Stimulated activated CD4-positive, alpha-beta T cell treated with anti-CD3 and anti-CD28 coated beads, TNF-alpha, amount 100 ng/mL, for 48 hours (primary cell): Measurements from ENCODE around the gene KRT28.
"Not testable (repeated sequence)": the region's sequence is repeated elsewhere in the genome, so short reads cannot be mapped to it uniquely, and the experiment has no call there.

Experiments used
- DNase-seq, 3 donors: peaks; one replicate each; pipeline ENCODE4 v3.0.0-alpha.2; 2020; ENCODE audit warnings: low read depth in 3 of 3

Gene KRT28

DNA sequence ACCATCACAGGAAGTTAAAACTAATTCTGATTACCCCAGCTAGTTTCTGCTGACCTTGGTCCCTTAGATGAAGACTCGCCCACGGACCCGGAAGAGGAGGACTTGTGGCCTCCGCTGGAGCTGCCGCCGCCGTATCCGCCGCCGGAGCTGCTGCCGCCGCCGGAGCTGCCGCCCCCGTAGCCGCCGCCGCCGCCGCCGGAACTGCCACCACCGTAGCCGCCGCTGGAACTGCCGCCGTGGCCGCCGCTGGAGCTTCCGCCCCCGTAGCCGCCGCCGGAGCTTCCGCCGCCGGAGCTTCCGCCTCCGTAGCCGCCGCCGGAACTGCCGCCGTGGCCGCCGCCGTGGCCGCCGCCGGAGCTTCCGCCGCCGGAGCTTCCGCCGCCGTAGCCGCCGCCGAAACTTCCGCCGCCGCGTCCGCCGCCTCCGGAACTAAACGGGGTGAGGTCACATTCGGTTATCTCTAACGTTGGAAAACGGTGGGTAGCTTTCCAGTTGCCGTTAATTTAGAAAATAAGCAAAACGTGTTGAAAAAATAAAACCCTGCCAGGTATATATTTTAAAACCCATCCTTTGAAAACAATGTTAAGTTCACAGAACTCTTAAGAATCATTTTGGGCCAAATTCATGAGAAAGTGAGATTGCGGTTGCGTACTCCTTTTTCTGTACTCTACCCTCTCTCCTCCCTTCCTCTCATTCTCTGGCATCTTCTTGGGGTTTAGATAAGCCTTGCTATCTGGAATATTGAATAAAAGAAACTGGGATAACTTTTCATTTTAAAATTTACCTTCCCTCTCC lies 19.2 kb upstream of the KRT28 start:
- peak; percentile 64 to 74 (median 72) for DNase-seq

DNA sequence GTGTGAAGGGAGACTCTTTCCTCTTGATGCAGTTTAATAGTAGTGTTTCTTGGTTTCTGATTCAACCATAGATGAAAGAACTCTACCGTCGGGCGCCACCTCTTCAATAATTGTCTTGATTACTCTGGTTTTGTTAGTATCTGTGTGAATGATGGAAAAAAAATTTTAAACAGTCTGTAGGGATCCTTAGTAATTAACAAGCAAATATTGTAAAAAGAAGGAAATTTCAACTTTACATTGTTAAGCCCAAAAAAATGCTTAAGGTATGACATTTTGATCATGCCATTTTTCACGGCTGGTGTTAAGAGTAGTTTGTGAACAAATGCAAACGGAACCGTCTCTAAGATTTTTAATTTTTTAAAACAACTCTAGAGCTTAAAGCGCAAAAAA lies 18.6 kb upstream of the KRT28 start:
- no peak for DNase-seq

DNA sequence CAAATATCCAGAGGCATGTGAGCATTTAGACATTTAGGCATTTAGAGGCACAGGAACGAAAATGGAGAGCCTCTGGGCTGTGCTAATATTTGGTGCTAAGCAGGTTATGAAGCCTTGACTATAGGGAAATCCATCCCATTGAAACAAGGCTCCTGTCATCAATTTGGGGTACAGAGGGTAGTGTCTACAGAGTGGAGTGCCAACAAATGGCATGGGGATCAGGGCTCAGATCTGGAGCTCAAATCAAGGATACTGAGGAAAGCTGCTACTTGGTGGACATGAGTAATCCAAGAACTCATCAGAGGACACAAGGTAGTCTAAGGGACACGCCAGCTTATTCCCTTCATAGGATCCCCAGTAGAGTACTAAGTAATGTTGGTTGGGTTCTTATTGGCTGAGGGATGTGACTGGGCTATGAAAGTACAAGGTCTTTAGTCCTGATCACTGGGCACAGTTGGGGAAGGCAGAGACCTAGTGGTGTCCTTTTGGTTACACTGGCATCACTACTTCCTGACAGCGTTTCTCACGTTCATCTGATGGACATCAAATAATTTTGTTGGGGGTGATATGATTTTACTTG lies 17.4 kb upstream of the KRT28 start:
- DNase-seq = no peak

DNA sequence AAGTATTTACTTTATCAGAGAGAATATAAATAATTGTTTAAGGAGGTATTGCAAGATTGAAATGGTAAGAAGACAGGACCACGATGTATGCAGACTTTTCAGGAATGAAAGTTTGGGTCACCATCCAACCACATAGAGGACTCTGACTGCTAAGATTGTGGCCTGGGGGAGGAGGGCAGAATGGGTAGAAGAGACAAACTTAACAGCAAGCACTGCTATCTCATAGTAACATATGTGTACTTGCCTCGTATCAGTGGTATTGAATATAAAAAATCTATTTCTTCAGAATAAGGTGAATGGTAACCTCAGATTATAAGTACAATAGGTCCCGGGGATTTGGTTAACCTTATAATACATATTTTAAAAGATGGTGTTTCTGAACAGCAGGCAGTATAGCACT lies 16.8 kb upstream of the KRT28 start:
- no peak for DNase-seq

DNA sequence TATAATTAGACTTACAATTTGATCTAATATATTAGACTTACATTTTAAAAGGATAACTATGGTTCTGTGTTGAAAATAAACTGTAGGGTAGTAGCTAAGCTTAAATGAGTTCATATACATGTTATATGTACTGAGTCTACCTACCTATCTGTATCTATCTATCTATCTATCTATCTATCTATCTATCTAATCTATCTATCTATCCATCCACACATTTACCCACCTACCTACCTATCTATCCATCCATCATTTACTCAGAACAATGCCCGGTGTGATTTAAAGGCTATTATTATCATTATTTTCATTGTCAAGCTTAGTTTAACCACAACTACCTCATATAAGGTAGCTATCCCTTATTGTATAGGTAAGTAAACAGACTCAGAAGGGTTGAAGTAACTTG lies 15.6 kb upstream of the KRT28 start:
- DNase-seq = no peak

DNA sequence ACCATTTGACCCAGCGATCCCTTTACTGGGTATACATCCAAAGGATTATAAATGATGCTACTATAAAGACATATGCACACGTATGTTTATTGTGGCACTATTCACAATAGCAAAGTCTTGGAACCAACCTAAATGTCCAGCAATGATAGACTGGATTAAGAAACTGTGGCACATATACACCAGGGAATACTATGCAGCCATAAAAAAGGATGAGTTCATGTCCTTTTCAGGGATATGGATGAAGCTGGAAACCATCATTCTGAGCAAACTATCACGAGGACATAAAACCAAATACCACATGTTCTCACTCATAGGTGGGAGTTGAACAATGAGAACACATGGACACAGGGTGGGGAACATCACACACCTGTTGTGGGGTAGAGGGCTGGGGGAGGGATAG lies 14.9 kb upstream of the KRT28 start:
- not testable (repeated sequence) for DNase-seq

DNA sequence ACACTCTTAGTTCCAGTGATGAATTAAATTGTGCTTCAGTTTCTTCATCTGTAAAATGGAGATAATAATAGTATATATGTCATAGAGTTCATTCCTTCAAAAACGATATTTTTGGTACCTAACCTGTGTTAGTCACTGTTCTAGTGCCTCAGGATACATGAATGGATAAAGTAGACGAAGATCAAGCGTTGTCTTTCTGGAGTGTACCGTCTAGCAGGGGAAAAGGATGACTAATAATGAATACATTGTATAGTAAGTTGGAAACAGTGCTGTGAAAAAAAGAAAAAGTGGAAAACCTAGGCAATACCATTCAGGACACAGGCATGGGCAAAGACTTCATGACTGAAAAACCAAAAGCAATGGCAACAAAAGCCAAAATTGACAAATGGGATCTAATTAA lies 14.0 kb upstream of the KRT28 start:
- DNase-seq = no peak

DNA sequence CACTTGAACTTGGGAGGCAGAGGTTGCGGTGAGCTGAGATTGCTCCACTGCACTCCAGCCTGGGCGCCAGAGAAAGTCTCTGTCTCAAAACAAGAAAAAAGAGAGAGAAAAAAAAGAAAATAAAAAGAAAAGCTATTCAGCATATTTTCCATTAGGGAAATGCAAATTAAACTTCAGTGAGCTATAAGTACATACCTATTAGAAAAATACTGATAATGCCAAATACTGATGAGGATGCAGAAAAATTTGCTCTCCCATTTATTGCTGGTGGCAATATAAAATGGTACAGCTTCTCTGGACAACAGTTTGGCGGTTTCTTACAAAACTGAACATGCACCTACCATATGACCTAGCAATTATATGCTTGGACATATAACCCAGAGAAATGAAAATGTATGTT lies 12.9 kb upstream of the KRT28 start:
- no peak for DNase-seq

DNA sequence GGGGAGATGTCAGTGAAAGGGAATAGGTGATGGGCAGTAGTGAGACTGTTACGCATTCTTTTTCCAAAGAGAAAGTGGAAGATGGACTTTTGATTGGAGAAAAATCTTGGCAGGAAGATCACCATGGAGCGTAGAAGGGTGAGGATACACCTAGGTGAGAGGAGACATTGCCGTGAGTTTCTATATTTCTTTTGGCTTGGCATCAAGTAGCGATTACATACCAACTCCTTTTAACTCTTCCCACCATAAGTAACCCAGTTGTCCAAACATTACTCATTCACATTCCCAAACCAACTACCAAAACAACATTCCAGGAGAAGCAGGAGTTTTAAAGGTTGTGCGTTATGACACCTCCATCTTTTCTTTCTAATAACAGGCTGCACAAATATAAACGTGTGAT lies 10.7 kb upstream of the KRT28 start:
- no peak for DNase-seq

DNA sequence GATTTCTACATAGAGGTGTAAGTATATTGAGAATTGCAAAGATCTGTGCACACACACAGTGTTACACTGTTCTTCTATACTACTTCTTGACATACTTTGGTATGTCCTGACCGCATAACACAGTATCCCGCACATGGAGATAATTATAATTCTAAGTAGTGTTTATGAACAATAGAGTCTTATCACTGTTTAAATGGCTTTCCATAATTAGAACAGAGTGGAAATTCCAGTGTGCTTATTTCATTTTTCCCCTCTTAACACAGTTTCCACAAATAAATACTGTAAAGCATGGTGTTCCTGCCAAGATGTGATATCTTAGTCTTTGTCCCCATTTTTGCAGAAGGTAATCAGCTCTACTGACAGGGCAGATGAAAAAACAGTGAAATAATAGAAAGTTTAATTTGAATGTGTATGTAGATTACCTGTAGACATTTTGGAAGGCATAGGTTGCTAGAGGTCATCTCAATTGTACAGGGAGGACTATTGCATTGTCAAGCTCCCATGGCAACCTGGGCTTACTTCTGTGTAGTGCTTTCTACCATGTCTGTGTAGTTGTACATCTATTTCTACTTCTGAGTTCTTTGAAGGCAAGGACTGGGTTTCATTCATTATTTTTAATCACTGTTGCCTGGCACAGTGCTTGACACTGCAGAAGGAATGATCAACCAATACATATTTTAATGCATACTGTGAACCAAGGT lies 10.1 kb upstream of the KRT28 start:
- DNase-seq = no peak

DNA sequence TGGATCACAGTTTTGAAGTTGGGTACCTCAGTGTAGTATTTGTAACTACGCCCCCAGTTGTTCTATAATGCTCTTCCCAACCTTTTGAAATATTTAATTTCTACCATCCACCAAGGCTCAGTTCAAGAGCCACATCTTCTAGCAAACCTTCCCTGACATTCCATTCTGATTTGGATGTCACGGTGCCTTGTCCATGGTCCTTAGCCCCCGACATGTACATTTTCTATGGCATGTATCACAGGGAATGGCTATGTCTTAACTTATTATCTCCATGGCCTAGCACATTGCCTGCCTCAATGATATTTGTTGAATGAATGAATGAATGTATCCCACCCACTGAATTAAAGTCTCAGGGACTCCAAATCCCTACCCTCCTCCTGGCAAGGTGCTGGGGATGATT lies 6.4 kb upstream of the KRT28 start:
- no peak for DNase-seq

DNA sequence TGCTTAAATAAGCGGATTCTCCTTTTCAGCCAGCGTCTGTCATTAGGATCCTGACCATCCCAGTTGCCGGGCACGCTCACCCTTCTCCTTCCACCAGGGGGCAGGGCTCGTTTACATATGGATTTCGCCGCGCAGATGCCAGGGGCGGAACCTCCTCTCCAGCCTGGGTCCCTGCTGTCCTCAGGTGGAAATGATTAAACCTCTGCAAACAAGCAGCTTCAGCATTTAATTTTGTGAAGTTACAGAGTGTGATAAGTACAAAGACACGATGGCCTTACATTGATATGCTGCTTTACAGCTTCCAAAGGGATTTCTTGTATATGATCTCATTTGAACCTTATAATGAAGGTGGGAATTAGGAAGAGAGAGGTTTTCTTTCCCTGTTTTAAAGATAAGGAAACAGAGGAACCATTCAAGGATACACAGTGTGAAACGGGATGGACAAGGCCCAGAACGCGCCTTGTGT lies 3.9 kb upstream of the KRT28 start:
- peak; percentile 50 to 70 (median 65) for DNase-seq

DNA sequence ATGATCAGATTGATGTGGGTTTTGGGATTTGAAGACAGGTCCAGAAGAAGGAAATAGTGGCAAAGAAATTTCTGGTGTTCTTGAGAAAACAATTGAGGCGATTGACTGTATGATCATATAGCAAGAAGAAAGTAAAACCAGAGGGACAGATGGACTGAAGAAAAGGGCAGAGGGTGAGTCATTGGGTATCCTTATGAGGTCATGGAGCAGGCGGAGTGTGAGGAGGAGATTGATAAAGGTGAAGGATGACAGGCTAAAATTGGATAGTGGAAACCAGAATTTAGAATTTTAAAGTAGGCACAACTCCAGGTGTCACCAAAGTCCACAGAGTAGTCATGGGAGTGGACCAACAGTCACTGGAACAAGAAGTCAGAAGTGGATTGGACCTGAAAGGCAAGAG lies 1.4 kb upstream of the KRT28 start:
- no peak for DNase-seq

DNA sequence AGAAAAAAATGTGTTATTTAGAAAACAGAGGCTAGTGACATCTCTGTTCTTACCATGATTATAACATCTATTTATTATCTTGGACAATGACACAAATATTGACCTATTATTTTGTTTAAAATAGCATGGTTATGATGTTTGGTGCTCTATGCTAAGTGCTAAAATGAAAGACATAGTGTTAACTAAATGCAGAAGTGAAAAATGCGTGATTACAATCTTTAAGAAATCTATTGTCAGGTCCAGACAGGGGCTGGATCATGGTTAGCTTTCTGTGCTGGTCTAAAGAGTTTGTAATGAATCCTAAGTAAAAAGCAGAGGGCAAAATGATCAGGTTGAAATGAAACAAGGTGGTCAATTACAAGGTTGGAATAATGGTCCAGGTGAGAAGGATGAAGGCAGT lies 622 bp upstream of the KRT28 start:
- no peak for DNase-seq

DNA sequence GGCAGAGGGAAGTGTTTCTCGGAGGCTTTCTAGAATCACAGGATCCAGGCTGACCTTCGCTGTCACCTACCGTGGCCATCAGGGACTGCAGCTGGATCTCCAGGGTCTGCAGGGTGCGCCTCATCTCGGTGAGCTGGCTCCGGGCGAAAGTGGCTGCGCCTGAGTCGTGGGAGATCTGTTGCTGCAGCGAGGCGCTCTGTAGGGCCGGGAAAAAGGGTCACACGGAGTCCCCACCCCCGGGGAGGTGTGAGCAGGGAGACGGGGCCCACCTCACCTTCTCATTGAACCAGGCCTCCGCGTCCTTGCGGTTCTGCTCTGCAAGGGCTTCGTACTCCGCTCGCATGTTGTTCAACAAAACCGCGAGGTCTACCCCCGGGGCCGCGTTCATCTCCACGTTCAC lies 2.9 kb downstream of the KRT28 start:
- no peak for DNase-seq

DNA sequence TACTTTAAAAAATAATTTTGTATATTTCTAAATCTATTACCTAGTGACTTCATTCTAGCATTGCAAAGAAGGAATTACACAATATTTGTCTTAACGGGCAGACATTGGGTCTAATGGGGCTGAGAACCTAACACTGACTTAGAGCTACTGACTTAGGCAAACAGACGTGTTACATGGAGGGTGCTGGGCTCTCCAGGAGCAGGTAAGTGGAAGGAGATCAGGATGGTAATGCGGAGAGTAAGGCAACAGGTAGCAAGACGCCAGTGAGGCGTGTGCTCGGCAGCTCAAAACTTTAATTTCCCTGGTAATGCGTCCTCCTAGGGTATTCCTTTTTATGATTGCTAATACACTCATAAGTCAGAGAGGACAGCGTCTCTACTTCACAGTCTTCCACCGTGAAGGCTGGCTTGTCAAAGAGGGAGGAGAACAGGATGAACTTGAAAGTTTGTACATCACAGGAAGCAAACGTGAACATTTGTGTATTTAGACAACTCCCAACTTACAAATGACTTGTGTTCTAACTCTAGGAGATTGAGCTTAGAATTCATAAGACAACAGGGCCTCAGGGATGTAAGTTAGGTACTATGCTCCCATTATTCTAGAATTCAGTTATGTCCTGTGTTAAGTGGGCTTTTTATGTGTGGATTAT lies 4.6 kb downstream of the KRT28 start:
- no peak for DNase-seq

DNA sequence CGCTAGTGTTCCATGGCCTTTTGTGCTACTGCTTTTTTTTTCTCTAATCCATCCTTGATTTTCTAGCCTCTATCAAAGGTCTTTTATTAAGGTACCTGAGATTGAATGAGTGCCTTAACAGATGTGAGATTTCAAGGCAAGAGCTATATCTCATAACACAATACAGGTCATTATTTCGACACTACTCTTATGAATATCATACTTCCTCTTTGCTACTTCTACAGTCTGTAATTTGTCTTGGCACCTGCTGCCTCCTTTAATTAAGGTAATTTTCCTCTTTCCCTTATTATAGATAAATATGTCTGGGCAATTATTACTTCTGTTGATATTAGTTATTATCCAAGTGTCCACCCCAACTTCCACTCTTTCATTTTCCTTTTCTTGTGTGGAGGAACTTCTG lies 5.3 kb downstream of the KRT28 start:
- no peak for DNase-seq

DNA sequence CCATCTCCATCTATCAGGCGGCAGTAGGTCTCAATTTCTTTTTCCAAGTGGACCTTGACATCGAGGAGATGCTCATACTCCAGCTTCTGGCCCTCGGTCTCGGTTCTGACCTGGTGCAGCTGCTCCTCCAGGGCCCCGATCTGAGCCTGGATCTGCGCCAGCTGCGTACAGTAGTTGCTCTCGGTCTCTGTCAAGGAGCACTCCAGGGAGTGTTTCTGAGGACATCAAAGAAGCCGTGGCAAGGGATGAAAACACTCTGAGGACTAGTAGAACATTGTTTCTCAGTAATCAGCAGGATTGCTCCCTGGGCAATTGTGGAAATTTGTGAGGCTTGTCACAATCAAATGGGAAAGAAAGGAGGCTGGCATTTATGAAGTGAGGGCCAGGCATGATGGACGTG lies 5.9 kb downstream of the KRT28 start:
- DNase-seq = no peak

DNA sequence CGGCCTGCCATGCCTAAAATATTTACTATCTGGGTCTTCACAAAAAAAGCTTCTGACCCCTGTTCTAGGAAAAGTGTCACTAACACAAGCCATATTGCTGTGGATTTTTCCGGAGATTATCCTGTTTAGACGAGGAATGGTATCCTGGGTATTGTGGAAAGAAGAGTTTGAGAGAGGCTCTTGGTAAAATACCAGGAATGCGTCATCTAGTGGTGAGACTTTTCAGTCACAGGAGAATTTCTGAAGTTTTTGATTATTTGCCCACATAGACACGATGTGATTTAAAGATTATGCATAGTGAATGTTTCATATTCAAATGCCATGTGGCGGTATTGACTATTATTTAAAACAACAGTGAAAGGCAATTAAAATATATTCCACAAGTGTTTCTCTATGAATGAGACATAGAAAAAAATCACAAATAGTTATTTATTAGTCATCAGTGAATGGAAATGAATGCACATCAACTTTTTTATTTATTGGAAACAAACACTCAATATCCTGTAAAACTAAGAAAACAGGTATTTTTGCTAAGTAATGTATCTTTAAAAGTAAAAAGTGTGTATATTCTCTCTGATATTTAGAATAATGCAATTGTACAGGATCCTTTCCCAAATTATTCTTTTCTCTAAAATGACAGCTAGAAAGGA lies 7.8 kb downstream of the KRT28 start:
- no peak for DNase-seq

DNA sequence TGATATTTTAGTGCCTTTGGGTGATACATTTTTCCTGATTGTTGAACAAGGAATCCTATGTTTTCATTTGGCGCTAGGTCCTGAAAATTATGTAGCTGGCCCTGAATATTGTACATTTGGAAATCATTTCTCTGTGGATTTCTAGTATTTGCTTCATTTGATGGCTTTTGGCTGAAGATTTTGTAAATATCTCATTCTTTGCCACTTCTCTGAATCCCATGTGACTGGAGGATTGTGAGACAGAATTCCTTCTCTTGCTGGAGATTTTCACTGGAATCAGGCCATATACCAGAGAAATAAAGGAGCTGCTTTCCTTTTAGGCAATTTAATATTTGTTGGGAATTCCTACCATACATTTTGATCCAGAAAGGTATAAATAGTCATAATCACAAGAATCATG lies 8.6 kb downstream of the KRT28 start:
- DNase-seq = no peak

DNA sequence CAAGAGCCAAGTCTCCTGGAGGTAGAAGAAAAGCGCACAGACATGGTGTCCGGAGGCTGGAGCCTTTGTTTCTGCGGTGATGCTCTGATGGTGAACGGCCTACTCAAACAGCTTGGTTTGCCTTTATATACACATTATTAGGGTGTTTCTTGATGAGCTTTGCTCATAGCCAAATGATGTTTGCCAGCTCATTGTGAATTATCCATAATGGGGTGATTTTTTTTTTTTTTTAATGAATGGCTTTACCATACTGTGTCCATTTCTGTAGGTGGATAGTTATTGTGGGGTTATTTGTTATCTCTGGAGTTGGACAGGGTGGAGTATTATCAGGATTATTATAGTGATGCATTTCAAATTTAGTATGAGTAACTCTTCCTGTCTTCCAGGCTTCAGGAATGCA lies 17.3 kb downstream of the KRT28 start, which contains the start of gene KRT27:
Gene KRT27 (minus strand): TSS at position 101 of the 400 bp plus-strand sequence. CDS start 57 bp downstream, at position 44.
- DNase-seq = no peak
